Caco-2 (cell line): ENCODE results near the gene E2F6. TPM values are rescaled to one million over a fixed set of nuclear protein-coding genes. Genes with fewer than 3 reads are reported as not detected.
A peak's percentile ranks its signal among the peaks of the same experiment; 100 is the strongest.

Experiments
- BruUV-seq: library from RNA; stranded (reverse); fragments of 400-500 nt; replicated peaks from 2 replicates; lab custom pipeline; 2021; lab: Mats Ljungman, UMichigan
- CTCF ChIA-PET: fragments of 300-600 bp; sonication (Branson Sonifier 250); formaldehyde crosslinking; loops from one replicate; lab custom pipeline; 2022; ENCODE audit warnings: antibody characterized with exemption; lab: Charles Lee
- POLR2A ChIA-PET: fragments of 300-600 bp; sonication (Branson Sonifier 250); formaldehyde crosslinking; loops from one replicate; lab custom pipeline; 2022; ENCODE audit warnings: antibody characterized with exemption; lab: Charles Lee
- DNase-seq, 2 experiments: peaks; one replicate each; pipeline versions ENCODE4 v3.0.0 to v3.0.0-alpha.2; 2020 to 2022
- H3K27me3 ChIP-seq: replicated peaks from 2 replicates; pipeline ENCODE4 v1.6.0; 2011; ENCODE audit warnings: low read length; ENCODE audit not compliant: control insufficient read depth, insufficient read depth
- H3K36me3 ChIP-seq: 2 replicates; pipeline ENCODE4 v1.5.1; 2011; ENCODE audit warnings: low read length; ENCODE audit not compliant: control insufficient read depth, insufficient read depth
- H3K4me1 ChIP-seq: fragments of 250-450 bp; sonication (Bioruptor Pico); 2 replicates; pipeline ENCODE4 v1.5.1; 2020; ENCODE audit warnings: mild to moderate bottlenecking
- H3K4me3 ChIP-seq: 2 replicates; pipeline ENCODE4 v1.5.1; 2011; ENCODE audit warnings: low read depth, mild to moderate bottlenecking, control low read depth, low read length
- H3K9me3 ChIP-seq: fragments of 250-450 bp; sonication (Bioruptor Pico); 2 replicates; pipeline ENCODE4 v1.5.1; 2020; ENCODE audit warnings: mild to moderate bottlenecking, moderate library complexity
- H3K27ac Mint-ChIP-seq: one replicate; pipeline ENCODE4 v1.8.0; 2022; ENCODE audit warnings: mixed read lengths; ENCODE audit not compliant: unreplicated experiment
- H3K27me3 Mint-ChIP-seq: one replicate; pipeline ENCODE4 v1.8.0; 2022; ENCODE audit warnings: mixed read lengths; ENCODE audit not compliant: insufficient read depth, unreplicated experiment
- H3K36me3 Mint-ChIP-seq: one replicate; pipeline ENCODE4 v1.8.0; 2022; ENCODE audit warnings: mild to moderate bottlenecking, mixed read lengths; ENCODE audit not compliant: insufficient read depth, unreplicated experiment
- H3K4me1 Mint-ChIP-seq: one replicate; pipeline ENCODE4 v1.8.0; 2022; ENCODE audit warnings: low read depth, mixed read lengths; ENCODE audit not compliant: unreplicated experiment
- H3K4me3 Mint-ChIP-seq: one replicate; pipeline ENCODE4 v1.8.0; 2022; ENCODE audit warnings: mild to moderate bottlenecking, moderate library complexity, mixed read lengths; ENCODE audit not compliant: unreplicated experiment
- H3K9me3 Mint-ChIP-seq: one replicate; pipeline ENCODE4 v1.8.0; 2022; ENCODE audit warnings: mixed read lengths; ENCODE audit not compliant: unreplicated experiment
- CTCF ChIP-seq, 2 experiments: fragments of 200-600 bp in 1 of 2; IDR thresholded peaks; 1 replicate in 1 of 2; 2 replicates in 1 of 2; pipeline versions ENCODE4 v1.5.1 to v1.8.0; 2011 to 2022; ENCODE audit warnings: antibody characterized with exemption in 1 of 2, control low read depth in 1 of 2, inconsistent platforms in 1 of 2, low read depth in 1 of 2, low read length in 1 of 2, mild to moderate bottlenecking in 1 of 2, moderate library complexity in 1 of 2; ENCODE audit not compliant: insufficient read depth in 1 of 2, severe bottlenecking in 1 of 2, unreplicated experiment in 1 of 2
- intact Hi-C: fragments of 100-400 bp; cut with micrococcal nuclease; formaldehyde crosslinking; loops from one replicate; pipeline ENCODE4 v1.10.0; 2022; ENCODE audit not compliant: unreplicated experiment
- total RNA-seq: library from RNA; stranded (reverse); gene quantifications from 2 replicates; pipeline ENCODE4 v1.2.3, GENCODE V29; 2022

E2F6 gene
- total RNA-seq, 1 experiment from 2014 or later = 44.5 TPM

DNA sequence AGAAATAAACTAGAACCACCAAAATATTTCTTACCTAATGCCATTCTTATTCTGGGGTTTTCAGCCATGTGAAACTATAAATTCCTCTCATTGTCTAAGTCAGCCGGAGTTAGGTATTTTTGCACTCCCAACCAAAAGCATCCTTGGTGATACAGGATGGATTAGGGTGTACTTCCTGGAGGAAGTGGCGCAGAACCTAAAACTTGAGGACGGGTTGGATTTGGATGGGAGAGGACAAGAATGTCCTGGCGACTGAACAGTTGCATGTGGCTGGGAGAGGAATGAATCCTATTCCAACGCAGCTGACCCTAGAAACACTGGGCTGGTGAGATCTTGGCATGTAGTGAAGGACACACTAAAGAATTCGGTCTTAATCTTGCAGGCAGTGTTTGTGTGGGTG is 58.5 kb downstream of the E2F6 start:
- H3K9me3 Mint-ChIP-seq = peaks cover 3% of the 10 kb centered on the region
- Histone ChIP-seq H3K9me3 (no peaks in the 10 kb centered on the region), H3K4me1 (peaks cover 4% of the 10 kb centered on the region; the same call in 1 of the 2 replicates), H3K27me3 (no peaks in the 10 kb centered on the region), H3K4me3 (no peak overlapping the region), H3K36me3 (no peaks in the 10 kb centered on the region)
- BruUV-seq = no TSS peak
- H3K4me3 Mint-ChIP-seq = no peak overlapping the region
- intact Hi-C loops = no loop called here
- DNase-seq = no peak
- no peak for TF ChIP-seq CTCF (IDR thresholded peaks at IDR 0.05; ENCODE audit: insufficient read depth in 1 of 2, low read depth in 1 of 2, low read length in 1 of 2, severe bottlenecking in 1 of 2, unreplicated experiment in 1 of 2)
- H3K27me3 Mint-ChIP-seq = no peaks in the 10 kb centered on the region
- no peaks in the 10 kb centered on the region for H3K36me3 Mint-ChIP-seq
- H3K27ac Mint-ChIP-seq = no peak overlapping the region
- H3K4me1 Mint-ChIP-seq = peaks cover 6% of the 10 kb centered on the region
- CTCF ChIA-PET = interaction anchor here (0.7 kb wide), 1 partner anchor 149 kb away, joined by 3 read pairs; no protein-coding TSS in a partner anchor
- POLR2A ChIA-PET = no interaction called here

GRCh38 chr2:11406958-11407381 is 59.0 kb downstream of the E2F6 start:
- ChIA-PET CTCF (interaction anchor here (0.7 to 1.3 kb wide), 2 partner anchors 11 to 149 kb away, joined by 3 read pairs; no protein-coding TSS in a partner anchor), POLR2A (no interaction called here)
- Histone ChIP-seq H3K27me3 (no peaks in the 10 kb centered on the region), H3K9me3 (no peaks in the 10 kb centered on the region), H3K4me3 (no peak overlapping the region), H3K4me1 (peaks cover 4% of the 10 kb centered on the region; the same call in 1 of the 2 replicates), H3K36me3 (no peaks in the 10 kb centered on the region)
- Mint-ChIP-seq H3K27me3 (no peaks in the 10 kb centered on the region), H3K9me3 (peaks cover 8% of the 10 kb centered on the region), H3K27ac (no peak overlapping the region), H3K4me1 (peaks cover 6% of the 10 kb centered on the region), H3K36me3 (no peaks in the 10 kb centered on the region), H3K4me3 (no peak overlapping the region)
- no peak for TF ChIP-seq CTCF (IDR thresholded peaks at IDR 0.05; ENCODE audit: insufficient read depth in 1 of 2, low read depth in 1 of 2, low read length in 1 of 2, severe bottlenecking in 1 of 2, unreplicated experiment in 1 of 2)
- DNase-seq = peak; percentile 66 to 71
- no TSS peak for BruUV-seq
- intact Hi-C loops = no loop called here

- Histone ChIP-seq H3K4me1 (peaks cover 4% of the 10 kb centered on the region; the same call in 1 of the 2 replicates), H3K4me3 (no peak overlapping the region), H3K36me3 (no peaks in the 10 kb centered on the region), H3K9me3 (no peaks in the 10 kb centered on the region), H3K27me3 (no peaks in the 10 kb centered on the region)
- TF ChIP-seq CTCF (IDR thresholded peaks at IDR 0.05; ENCODE audit: insufficient read depth in 1 of 2, low read depth in 1 of 2, low read length in 1 of 2, severe bottlenecking in 1 of 2, unreplicated experiment in 1 of 2) = no peak
- POLR2A ChIA-PET = no interaction called here
- H3K9me3 Mint-ChIP-seq = peaks cover 9% of the 10 kb centered on the region
- CTCF ChIA-PET = interaction anchor here (0.7 to 1.3 kb wide), 2 partner anchors 12 to 148 kb away, joined by 3 read pairs; no protein-coding TSS in a partner anchor
- H3K36me3 Mint-ChIP-seq = no peaks in the 10 kb centered on the region
- no peak overlapping the region for H3K27ac Mint-ChIP-seq
- BruUV-seq = no TSS peak
- H3K4me3 Mint-ChIP-seq = no peak overlapping the region
- DNase-seq = no peak
- peaks cover 6% of the 10 kb centered on the region for H3K4me1 Mint-ChIP-seq
- intact Hi-C loops = no loop called here
- no peaks in the 10 kb centered on the region for H3K27me3 Mint-ChIP-seq
Observed at GRCh38 chr2:11406267-11406957, 59.5 kb downstream of the E2F6 start.
